Osteoblast (primary cell): ENCODE measurements around the gene CC2D1A. TPM values are rescaled to one million over a fixed set of nuclear protein-coding genes. Genes with fewer than 3 reads are reported as not detected.

Experiments used
- DNase-seq: peaks from one replicate; pipeline ENCODE4 v3.0.0; 2011; ENCODE audit warnings: low spot score, mixed read lengths; ENCODE audit not compliant: insufficient read length; ENCODE audit errors: missing footprints
- H2AFZ ChIP-seq: 2 replicates; pipeline ENCODE4 v1.6.0; 2011; ENCODE audit warnings: mild to moderate bottlenecking, low read length
- H3K27ac ChIP-seq: 2 replicates; pipeline ENCODE4 v1.5.1; 2011; ENCODE audit warnings: mild to moderate bottlenecking, low read depth, low read length, moderate library complexity
- H3K27me3 ChIP-seq: 2 replicates; pipeline ENCODE4 v1.6.0; 2012; ENCODE audit warnings: mild to moderate bottlenecking, control low read depth, inconsistent platforms, low read length, moderate library complexity; ENCODE audit not compliant: insufficient read depth
- H3K36me3 ChIP-seq: 2 replicates; pipeline ENCODE4 v1.5.1; 2011; ENCODE audit warnings: mild to moderate bottlenecking, low read length, control low read depth, moderate library complexity; ENCODE audit not compliant: insufficient read depth
- H3K4me1 ChIP-seq: 2 replicates; pipeline ENCODE4 v1.5.1; 2011; ENCODE audit warnings: mild to moderate bottlenecking, low read length, control low read depth, moderate library complexity; ENCODE audit not compliant: insufficient read depth
- H3K4me2 ChIP-seq: 2 replicates; pipeline ENCODE4 v1.6.0; 2011; ENCODE audit warnings: mild to moderate bottlenecking, low read length; ENCODE audit not compliant: insufficient read depth
- H3K4me3 ChIP-seq: fragments of 200-600 bp; sonication (generic); 3 replicates; pipeline ENCODE4 v1.5.1; 2012; ENCODE audit warnings: mild to moderate bottlenecking, low read length, inconsistent platforms; ENCODE audit not compliant: insufficient read depth
- H3K79me2 ChIP-seq: 2 replicates; pipeline ENCODE4 v1.6.0; 2012; ENCODE audit warnings: mild to moderate bottlenecking, low read length, control low read depth, inconsistent platforms; ENCODE audit not compliant: insufficient read depth
- H3K9me3 ChIP-seq: 2 replicates; pipeline ENCODE4 v1.5.1; 2011; ENCODE audit warnings: low read depth, low read length, control low read depth
- H4K20me1 ChIP-seq: 2 replicates; pipeline ENCODE4 v1.6.0; 2012; ENCODE audit warnings: mild to moderate bottlenecking, low read length, control low read depth; ENCODE audit not compliant: insufficient read depth
- total RNA-seq: library from RNA; depleted of rRNA; stranded (reverse); fragments of >200 nt; gene quantifications from 2 replicates; pipeline ENCODE4 v1.2.3, GENCODE V29; 2012
- TF ChIP-seq, protein P1 (sequence below): IDR thresholded peaks from 2 replicates; pipeline ENCODE4 v1.5.1; 2011; ENCODE audit warnings: mild to moderate bottlenecking, low read depth, low read length, moderate library complexity; ENCODE audit errors: extremely low read depth

Gene CC2D1A
- total RNA-seq, 1 donor = 19.2 TPM

DNA sequence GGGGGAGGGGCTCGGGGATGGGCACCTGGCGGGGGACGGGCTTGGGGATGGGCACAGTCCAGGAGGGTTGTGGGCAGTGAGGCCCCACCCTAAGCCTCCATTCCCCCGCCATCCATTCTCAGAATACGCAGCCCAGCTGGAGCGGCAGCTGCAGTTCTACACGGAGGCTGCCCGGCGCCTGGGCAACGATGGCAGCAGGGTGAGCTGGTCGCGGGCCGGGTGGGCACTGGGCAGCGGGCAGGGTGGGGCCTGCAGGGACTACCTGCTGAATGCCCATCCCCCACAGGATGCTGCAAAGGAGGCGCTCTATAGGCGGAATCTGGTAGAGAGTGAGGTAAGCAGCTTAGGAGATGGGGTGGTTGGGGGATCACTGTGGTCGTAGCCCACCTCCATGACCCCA is 24.0 kb downstream of the CC2D1A start:
- H3K4me2 ChIP-seq = no peak overlapping the region
- H3K36me3 ChIP-seq = peaks cover 27% of the 10 kb centered on the region
- no peaks in the 10 kb centered on the region for H3K4me1 ChIP-seq
- H3K4me3 ChIP-seq = no peak overlapping the region
- TF ChIP-seq, protein P1, sequence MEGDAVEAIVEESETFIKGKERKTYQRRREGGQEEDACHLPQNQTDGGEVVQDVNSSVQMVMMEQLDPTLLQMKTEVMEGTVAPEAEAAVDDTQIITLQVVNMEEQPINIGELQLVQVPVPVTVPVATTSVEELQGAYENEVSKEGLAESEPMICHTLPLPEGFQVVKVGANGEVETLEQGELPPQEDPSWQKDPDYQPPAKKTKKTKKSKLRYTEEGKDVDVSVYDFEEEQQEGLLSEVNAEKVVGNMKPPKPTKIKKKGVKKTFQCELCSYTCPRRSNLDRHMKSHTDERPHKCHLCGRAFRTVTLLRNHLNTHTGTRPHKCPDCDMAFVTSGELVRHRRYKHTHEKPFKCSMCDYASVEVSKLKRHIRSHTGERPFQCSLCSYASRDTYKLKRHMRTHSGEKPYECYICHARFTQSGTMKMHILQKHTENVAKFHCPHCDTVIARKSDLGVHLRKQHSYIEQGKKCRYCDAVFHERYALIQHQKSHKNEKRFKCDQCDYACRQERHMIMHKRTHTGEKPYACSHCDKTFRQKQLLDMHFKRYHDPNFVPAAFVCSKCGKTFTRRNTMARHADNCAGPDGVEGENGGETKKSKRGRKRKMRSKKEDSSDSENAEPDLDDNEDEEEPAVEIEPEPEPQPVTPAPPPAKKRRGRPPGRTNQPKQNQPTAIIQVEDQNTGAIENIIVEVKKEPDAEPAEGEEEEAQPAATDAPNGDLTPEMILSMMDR = no peak
- no peaks in the 10 kb centered on the region for H4K20me1 ChIP-seq
- no peaks in the 10 kb centered on the region for H3K9me3 ChIP-seq
- H3K79me2 ChIP-seq = no peaks in the 10 kb centered on the region
- no peak overlapping the region for H3K27ac ChIP-seq
- H3K27me3 ChIP-seq = no peaks in the 10 kb centered on the region
- no peak overlapping the region for H2AFZ ChIP-seq
- no peak for DNase-seq

DNA sequence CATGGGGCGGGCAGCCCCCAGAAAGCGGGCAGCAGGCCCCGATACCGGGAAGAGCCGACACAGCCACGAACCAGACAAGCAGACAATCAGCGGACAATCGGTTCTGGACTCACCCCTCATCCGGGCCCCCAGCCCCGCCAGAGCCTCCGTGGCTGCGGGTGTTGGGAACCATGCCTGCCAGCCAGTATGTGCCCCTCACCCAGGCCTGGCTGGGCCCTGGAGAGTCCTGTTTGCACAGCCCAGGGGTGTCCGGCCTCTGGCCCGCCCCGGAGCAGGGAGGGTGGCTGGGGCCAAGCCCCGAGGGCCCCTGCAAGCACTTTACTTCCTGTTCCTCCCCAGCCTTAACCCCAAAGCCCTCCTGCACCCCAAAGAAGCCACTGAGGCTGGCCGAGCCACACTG is 24.4 kb downstream of the CC2D1A start:
- H3K9me3 ChIP-seq = no peaks in the 10 kb centered on the region
- DNase-seq = peak; percentile 67

DNA sequence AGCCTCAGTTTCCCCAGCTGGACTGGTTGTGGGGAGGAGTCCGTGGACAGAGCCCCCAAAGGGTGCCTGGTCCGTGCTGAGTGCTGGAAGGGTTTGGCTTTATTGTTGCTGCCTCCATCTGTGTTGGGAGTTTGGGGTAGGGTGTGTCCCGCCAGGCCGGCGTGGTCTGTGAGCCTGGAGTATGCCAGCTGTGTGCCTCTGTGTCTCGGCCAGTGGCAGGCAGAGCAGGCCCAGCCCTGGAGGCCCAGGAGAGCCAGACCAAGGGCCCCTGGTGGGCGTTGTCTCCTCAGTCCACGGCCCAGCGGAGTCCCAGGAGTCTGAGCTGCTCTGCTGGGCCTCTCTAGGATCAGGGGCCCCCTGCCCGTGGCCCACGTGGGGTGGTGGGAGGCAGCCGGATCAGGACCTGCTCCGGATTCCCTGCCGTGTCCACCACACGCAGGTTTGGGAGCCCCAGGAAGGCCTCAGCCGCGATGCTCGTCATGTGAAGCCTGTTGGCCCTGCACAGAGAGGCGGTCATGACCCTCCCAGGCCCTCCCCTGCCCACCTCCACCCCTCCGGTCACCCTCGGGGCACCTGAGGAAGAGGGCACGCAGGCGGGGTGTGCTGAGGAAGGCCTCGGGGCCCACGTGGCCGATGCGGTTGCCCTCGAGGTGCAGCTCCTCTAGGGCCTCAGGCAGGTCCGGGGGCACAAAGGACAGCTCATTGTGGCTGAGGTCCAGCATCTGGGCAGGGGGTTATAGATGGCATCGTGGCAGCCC is 25.6 kb downstream of the CC2D1A start:
- Histone ChIP-seq H3K4me3 (no peak overlapping the region), H3K4me1 (no peaks in the 10 kb centered on the region), H3K36me3 (peaks cover 19% of the 10 kb centered on the region), H3K27me3 (no peaks in the 10 kb centered on the region), H3K27ac (no peak overlapping the region), H3K4me2 (no peak overlapping the region), H3K79me2 (no peaks in the 10 kb centered on the region), H2AFZ (no peak overlapping the region), H3K9me3 (no peaks in the 10 kb centered on the region), H4K20me1 (no peaks in the 10 kb centered on the region)
- DNase-seq = peak; percentile 58
- TF ChIP-seq, protein P1 = no peak

More for the DNA sequence above, 24.4 kb downstream of the CC2D1A start:
- Histone ChIP-seq H3K4me3 (no peak overlapping the region), H4K20me1 (no peaks in the 10 kb centered on the region), H3K4me2 (no peak overlapping the region), H3K27me3 (no peaks in the 10 kb centered on the region), H2AFZ (no peak overlapping the region), H3K79me2 (no peaks in the 10 kb centered on the region), H3K4me1 (no peaks in the 10 kb centered on the region), H3K36me3 (peaks cover 22% of the 10 kb centered on the region), H3K27ac (no peak overlapping the region)
- TF ChIP-seq, protein P1 = no peak

DNA sequence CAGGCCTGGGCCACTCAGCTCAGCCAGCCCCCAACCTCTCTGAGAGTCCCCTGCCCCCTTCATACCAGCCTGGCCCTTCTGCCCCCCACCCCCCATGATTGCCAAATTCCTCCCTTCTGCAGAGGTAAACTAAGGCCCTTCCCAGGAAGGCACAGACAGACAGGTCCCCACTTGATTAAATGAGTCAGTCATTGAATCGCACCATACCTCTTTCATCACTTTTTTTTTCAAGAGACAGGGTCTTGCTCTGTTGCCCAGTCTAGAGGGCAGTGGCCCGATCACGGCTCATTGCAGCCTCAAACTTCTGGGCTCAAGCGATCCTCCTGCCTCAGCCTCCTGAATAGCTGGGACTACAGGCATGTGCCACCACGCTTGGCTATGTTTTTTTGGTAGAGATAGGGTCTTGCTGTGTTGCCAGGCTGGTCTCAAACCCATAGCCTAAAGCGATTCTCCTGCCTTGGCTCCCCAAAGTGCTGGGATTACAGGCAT is 26.2 kb downstream of the CC2D1A start:
- H3K27ac ChIP-seq = no peak overlapping the region
- no peaks in the 10 kb centered on the region for H3K27me3 ChIP-seq
- H4K20me1 ChIP-seq = no peaks in the 10 kb centered on the region
- peaks cover 13% of the 10 kb centered on the region for H3K36me3 ChIP-seq
- no peaks in the 10 kb centered on the region for H3K4me1 ChIP-seq
- TF ChIP-seq, protein P1 = no peak
- H3K4me2 ChIP-seq = no peak overlapping the region
- no peaks in the 10 kb centered on the region for H3K9me3 ChIP-seq
- DNase-seq = peak; percentile 61
- H3K79me2 ChIP-seq = no peaks in the 10 kb centered on the region
- no peak overlapping the region for H2AFZ ChIP-seq
- H3K4me3 ChIP-seq = no peak overlapping the region
